ENCODE measurements around the gene CBX4.

CBX4 gene

GRCh38 chr17:79839356-79840268 is at the start of gene CBX4:
Gene CBX4 (minus strand): TSS chr17:79839440. CDS start chr17:79839251, 189 bp downstream.
- peak; percentile 80 for DNase-seq

- DNase-seq = no peak
Observed at GRCh38 chr17:79888009-79888540, 48.8 kb upstream of the CBX4 start.

- no peak for DNase-seq
Observed at GRCh38 chr17:79887451-79887991, 48.3 kb upstream of the CBX4 start.

- no peak for DNase-seq
Observed at GRCh38 chr17:79883202-79883601, 44.0 kb upstream of the CBX4 start.

GRCh38 chr17:79878329-79878947 is 39.2 kb upstream of the CBX4 start:
- DNase-seq = no peak

GRCh38 chr17:79877041-79877440 is 37.8 kb upstream of the CBX4 start:
- no peak for DNase-seq

DNA sequence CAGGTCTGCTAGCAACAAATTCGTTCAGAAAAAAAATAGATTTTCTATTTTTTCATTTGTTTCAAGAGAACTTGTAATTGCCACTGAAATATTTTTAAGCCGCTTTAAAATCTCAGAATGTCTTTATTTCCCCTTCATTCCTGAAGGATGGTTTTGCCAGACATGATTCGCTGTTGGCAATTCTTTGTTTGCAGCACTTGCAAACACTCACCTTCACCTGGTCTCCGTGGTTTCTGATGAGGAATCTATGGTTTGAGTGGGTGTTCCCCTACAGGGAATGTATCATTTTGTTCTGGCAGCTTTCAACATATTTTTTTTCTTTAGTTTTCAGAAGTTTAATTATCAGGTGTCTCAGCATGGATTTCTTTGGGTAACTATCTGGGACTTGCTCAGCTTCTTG is 36.3 kb upstream of the CBX4 start:
- no peak for DNase-seq

DNA sequence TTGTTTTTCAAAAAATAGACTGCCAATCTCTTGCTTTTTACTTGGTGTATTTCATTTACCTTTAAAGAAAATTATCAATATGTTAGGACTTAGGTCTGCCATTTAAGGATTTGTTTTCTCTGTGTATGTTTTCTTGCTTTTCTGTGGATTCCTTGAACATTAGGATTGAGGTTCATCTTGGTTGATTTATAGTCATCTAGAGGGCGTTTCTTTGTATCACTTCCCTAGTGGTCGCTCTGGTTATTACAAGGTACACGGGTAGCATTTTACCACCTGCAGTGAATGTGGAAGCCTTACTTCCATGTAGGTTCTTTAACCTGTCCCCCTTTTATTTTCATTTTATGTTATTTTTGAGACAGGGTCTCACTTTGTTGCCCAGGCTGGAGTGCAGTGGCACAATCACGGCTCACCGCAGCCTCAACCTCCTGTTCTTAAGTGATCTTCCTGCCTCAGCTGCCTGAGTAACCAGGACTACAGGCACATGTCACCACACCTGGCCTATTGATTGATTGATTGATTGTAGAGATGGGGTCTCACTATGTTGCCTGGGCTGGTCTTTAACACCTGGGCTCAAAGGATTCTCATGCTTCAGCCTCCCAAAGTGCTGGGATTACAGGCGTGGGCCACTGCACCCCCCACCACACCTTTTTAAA is 35.2 kb upstream of the CBX4 start:
- DNase-seq = no peak

GRCh38 chr17:79873583-79873982 is 34.3 kb upstream of the CBX4 start:
- DNase-seq = no peak

DNA sequence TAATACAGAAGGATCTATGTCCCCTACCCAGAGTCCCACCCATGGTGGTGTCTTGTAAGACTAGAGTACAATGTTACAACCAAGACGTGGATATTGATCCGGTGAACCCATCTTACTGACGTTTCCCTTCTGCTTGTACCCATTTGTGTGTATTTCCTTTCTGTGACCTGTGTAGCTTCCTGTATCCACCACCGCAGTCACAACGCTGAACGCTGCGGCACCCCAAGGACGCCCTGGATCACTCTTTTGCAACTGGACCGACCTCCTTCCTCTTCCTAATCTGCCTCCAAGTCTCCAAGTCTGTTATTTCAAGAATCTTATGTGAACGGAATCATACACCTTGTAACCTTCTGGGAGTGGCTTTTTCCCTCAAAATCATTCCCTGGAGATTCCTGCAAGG is 33.5 kb upstream of the CBX4 start:
- DNase-seq = no peak

DNA sequence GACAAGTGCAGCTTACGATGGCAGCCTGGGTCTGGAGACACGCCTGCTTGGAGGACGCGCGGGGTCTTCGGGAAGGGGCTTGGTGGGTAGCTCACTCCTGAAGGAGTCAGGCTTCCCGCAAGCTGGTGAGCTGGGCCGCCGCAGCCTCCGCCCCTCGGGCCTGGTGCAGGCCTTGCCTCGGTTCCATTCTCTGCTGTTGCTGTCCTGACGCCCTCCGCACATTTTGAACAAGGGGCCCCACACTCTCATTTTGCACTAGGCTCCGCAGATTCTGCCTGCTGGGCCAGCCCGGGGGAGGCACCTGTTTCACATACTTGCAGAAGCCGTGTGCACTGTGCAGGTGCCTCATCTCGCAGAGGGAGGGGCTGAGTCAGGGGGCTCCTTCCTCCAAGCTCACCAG is 31.9 kb upstream of the CBX4 start:
- no peak for DNase-seq

- no peak for DNase-seq
Observed at GRCh38 chr17:79870540-79870939, 31.3 kb upstream of the CBX4 start.

- DNase-seq = no peak
Observed at GRCh38 chr17:79866791-79867518, 27.7 kb upstream of the CBX4 start.

- DNase-seq = no peak
Observed at GRCh38 chr17:79865351-79866210, 26.3 kb upstream of the CBX4 start.

- DNase-seq = no peak
Observed at GRCh38 chr17:79864617-79865250, 25.5 kb upstream of the CBX4 start.

GRCh38 chr17:79864147-79864546 is 24.9 kb upstream of the CBX4 start:
- DNase-seq = no peak

DNA sequence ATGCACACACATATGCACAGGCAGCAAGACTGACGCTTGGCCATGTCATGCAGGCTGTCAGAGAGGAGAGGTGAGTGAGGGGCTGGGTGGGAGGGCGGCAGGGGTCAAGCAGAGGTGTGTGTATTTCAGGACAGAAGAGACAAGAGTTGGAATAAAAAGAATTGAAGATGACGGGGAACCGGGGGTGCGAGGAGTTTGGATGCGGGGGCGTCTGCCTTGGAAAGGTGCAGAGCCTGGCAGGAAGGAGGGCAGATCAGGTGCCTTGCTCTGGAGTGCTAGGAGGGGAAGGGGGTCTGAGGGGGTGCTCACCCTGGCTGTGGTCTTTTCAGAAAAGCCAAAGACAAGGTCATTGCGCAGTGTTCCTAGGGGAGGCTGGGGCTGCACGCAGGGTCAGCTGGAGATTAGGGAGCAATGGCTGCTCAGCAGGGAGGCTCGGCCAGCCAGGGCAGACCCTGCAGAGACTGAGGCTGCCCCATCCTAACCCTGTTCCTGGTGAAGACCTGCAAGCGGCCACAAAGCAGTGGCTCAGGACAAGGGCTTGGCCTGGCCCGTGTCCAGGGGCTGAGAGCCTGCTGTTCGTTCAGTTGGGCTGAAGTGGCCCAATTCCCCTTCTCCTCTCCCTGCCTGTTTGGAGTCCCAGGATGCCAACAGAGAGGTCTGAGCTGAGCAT is 23.7 kb upstream of the CBX4 start:
- no peak for DNase-seq

- DNase-seq = peak; percentile 8
Observed at GRCh38 chr17:79862238-79862637, 23.0 kb upstream of the CBX4 start.

GRCh38 chr17:79861413-79862216 is 22.4 kb upstream of the CBX4 start:
- no peak for DNase-seq
